ENCODE measurements around the gene TMTC1.
"Not testable (repeated sequence)": the region's sequence is repeated elsewhere in the genome, so short reads cannot be mapped to it uniquely, and the experiment has no call there.

TMTC1 gene

DNA sequence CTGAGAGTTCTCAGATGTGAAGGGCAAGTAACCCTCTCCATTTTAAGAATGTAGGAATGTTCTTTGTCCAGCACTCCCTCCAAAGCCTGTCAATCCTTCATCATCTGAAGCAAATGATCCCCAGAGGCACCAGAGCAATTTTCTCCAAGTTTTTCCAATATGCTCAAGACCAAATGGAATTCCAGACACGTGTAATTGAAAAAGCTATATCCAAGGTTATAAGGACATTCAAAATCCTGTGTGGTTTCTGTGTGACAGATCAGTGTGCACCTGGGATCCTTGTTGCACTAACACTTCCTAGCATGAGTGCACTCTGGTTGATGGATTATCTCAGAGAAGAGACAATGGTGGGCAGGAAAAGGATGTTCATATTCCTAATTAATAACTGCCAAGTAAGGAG, 220.7 kb downstream of the TMTC1 start:
- Histone ChIP-seq H3K27me3 (ENCODE audit: control insufficient read depth, insufficient read depth, low read length) (no peaks in the 10 kb centered on the region), H3K4me1 (ENCODE audit: control insufficient read depth, insufficient read depth, low read length) (no peaks in the 10 kb centered on the region), H3K9ac (ENCODE audit: low read length) (no peak overlapping the region), H3K36me3 (ENCODE audit: control insufficient read depth, insufficient read depth, low read length) (no peaks in the 10 kb centered on the region), H3K4me3 (ENCODE audit: low read length) (no peak overlapping the region), H3K27ac (ENCODE audit: low read depth, low read length) (no peak overlapping the region)

DNA sequence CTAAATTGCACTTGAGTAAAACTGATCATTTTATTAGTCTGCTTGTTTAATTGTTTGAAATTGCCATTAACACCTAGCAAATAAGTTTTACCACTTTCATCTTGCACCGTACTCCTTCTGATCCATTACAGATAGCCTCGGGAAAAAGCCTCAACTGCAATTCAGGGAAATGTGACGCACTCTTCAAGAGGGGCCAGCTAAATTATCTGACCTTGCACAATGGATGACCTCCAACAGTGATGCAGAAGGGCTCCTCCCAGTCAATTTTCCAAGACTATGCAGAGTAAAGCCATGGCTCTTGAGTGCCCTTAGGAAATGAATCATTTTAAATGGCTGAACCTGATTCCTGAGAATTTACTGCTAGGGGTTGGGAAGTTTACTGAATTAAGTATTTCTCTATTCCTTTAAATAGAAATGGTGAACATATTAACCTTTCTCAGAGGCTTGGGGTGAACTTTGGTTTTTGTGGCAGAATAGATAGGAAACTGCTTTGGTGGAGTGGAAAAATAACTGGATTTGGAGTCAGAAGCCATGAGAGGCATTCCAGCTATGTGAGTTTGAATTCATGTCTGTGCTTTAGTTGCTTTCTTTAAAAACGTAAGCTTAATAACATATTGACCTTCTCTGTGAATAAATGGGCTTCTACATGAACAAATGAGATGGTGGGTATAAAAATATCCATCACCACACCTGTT, 221.5 kb downstream of the TMTC1 start:
- Histone ChIP-seq H3K4me3 (ENCODE audit: low read length) (no peak overlapping the region), H3K36me3 (ENCODE audit: control insufficient read depth, insufficient read depth, low read length) (no peaks in the 10 kb centered on the region), H3K4me1 (ENCODE audit: control insufficient read depth, insufficient read depth, low read length) (no peaks in the 10 kb centered on the region), H3K9ac (ENCODE audit: low read length) (no peak overlapping the region), H3K27me3 (ENCODE audit: control insufficient read depth, insufficient read depth, low read length) (no peaks in the 10 kb centered on the region), H3K27ac (ENCODE audit: low read depth, low read length) (peak overlapping the region; percentile 39)

DNA sequence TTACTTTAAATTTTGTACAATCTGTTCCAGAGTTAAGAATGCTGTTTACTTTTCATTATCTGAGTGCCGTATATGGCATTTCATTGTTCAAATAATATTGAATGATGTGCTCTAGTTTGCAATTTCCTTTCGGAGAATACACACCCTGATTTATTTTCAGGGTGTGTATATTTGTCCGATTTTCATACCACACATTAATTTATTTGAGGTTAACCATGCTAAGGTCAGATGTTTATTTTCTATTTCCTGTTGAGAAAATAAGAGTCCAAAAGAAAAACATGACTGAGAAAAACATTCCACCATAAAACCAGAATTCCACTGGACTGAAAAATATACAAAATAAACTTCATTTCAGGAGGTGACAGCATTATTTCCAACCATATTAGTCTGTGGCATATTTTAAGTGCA, 222.1 kb downstream of the TMTC1 start:
- Histone ChIP-seq H3K27me3 (ENCODE audit: control insufficient read depth, insufficient read depth, low read length) (no peaks in the 10 kb centered on the region), H3K36me3 (ENCODE audit: control insufficient read depth, insufficient read depth, low read length) (no peaks in the 10 kb centered on the region), H3K4me3 (ENCODE audit: low read length) (no peak overlapping the region), H3K27ac (ENCODE audit: low read depth, low read length) (peak overlapping the region; percentile 39), H3K9ac (ENCODE audit: low read length) (no peak overlapping the region), H3K4me1 (ENCODE audit: control insufficient read depth, insufficient read depth, low read length) (no peaks in the 10 kb centered on the region)

DNA sequence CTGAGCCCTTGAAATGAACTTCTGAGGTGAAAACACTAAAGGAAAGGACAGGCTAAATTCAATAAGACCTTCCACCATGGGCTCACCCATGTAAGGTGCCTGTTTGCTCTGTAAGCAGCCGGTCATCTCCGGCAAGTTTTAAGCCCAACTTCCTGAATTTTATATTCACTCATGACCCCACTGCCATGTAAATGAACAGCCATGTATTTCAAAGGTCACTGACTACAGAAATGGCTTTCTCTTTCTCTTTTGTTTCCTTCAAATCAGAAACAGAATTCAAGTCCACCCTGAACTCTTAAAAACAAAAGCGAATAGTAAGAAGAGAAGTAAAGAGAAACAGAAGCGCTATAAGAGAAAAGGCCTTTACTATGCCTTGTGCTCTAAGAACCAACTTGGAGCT, 224.5 kb downstream of the TMTC1 start:
- Histone ChIP-seq H3K4me1 (ENCODE audit: control insufficient read depth, insufficient read depth, low read length) (no peaks in the 10 kb centered on the region), H3K27ac (ENCODE audit: low read depth, low read length) (no peak overlapping the region), H3K36me3 (ENCODE audit: control insufficient read depth, insufficient read depth, low read length) (no peaks in the 10 kb centered on the region), H3K4me3 (ENCODE audit: low read length) (no peak overlapping the region), H3K9ac (ENCODE audit: low read length) (no peak overlapping the region), H3K27me3 (ENCODE audit: control insufficient read depth, insufficient read depth, low read length) (no peaks in the 10 kb centered on the region)

DNA sequence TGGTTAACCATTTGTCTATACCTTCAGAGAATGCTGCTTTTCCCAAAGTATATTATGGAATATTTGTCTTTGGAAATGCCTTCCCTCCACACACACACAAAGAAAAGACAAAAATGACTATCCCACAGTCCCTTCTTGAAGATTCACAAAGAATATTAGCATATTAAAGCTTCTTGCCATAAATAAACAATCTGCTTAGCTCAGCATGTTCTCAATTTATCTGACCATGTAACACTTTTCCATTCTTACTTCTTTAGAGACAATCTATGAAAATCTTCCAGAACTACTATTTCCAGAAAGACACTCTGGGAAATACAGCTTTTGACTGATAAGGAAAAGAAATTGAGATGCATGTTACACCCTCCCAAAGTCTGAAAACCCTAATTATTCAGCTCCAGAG, 227.4 kb downstream of the TMTC1 start:
- Histone ChIP-seq H3K27me3 (ENCODE audit: control insufficient read depth, insufficient read depth, low read length) (no peaks in the 10 kb centered on the region), H3K36me3 (ENCODE audit: control insufficient read depth, insufficient read depth, low read length) (no peaks in the 10 kb centered on the region), H3K27ac (ENCODE audit: low read depth, low read length) (no peak overlapping the region), H3K4me3 (ENCODE audit: low read length) (no peak overlapping the region), H3K4me1 (ENCODE audit: control insufficient read depth, insufficient read depth, low read length) (no peaks in the 10 kb centered on the region), H3K9ac (ENCODE audit: low read length) (no peak overlapping the region)

- not testable (repeated sequence) for H3K27me3 ChIP-seq (ENCODE audit: control insufficient read depth, insufficient read depth, low read length); H3K4me1 ChIP-seq (ENCODE audit: control insufficient read depth, insufficient read depth, low read length); H3K4me3 ChIP-seq (ENCODE audit: low read length); H3K27ac ChIP-seq (ENCODE audit: low read depth, low read length); H3K9ac ChIP-seq (ENCODE audit: low read length); H3K36me3 ChIP-seq (ENCODE audit: control insufficient read depth, insufficient read depth, low read length)
Observed at GRCh38 chr12:29555451-29555850, 228.3 kb downstream of the TMTC1 start.

DNA sequence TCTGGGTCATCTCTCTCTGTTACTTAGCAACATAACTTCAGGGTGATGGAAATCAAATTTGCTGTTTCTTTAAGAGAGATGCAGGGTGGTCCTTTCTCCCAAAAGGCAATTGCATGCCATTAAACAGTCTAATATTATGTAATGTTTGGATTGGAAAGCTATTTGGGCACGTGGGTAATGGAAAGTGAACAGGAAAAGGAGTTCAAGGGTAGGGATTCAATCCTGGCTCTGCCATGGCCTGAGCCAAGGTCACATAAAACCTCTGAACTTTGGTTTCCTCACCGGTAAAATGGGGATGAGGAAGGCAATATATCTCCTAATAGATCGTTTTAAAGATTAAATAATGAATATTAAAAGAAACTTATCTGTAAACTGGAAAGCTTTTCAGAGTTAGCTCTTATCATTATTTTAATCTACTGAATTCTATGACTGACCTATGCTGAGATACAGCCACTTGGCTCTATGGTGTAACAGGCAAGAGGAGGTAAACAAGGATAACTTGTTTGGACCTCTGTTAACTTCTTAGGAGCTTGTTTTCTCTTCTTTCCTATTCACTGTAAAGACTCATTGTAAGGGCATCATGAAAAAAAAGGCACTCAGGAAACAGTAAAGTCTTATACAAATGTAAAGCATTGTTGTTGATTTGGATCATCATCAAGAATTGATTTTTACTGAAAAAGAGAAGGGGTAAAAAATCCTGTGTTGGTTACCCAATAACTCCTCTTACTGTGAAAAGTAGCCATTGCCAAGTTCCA, 230.6 kb downstream of the TMTC1 start:
- Histone ChIP-seq H3K27me3 (ENCODE audit: control insufficient read depth, insufficient read depth, low read length) (no peaks in the 10 kb centered on the region), H3K36me3 (ENCODE audit: control insufficient read depth, insufficient read depth, low read length) (no peaks in the 10 kb centered on the region), H3K4me1 (ENCODE audit: control insufficient read depth, insufficient read depth, low read length) (no peaks in the 10 kb centered on the region), H3K4me3 (ENCODE audit: low read length) (no peak overlapping the region), H3K27ac (ENCODE audit: low read depth, low read length) (no peak overlapping the region), H3K9ac (ENCODE audit: low read length) (no peak overlapping the region)

DNA sequence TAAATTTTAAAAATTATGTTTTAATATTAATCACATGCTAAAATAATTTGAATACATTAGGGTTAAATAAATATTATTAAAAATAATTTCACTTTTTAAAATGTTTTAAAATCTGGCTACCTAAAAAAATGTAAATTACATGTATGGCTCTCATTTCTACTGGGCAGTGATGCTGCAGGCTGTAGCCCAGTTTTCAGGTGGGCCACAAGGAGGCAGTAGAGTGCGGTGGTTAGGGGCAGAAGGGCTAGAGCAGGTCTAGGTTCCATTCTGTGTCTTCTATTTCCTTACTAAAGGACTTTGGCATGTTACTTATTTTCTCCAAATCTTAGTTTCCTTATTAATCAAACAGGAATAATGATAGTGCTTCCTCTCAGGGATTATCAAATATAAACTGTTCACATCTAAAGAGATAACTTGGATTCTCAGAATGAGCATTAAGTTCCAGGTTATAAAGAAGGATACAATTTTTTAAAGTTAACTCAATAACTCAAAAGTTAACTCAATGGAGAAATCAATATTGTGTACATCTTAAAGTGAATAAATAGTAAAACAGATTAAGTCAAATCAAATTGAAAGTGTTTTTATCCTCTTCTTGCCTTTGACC, 231.3 kb downstream of the TMTC1 start:
- Histone ChIP-seq H3K4me1 (ENCODE audit: control insufficient read depth, insufficient read depth, low read length) (no peaks in the 10 kb centered on the region), H3K36me3 (ENCODE audit: control insufficient read depth, insufficient read depth, low read length) (no peaks in the 10 kb centered on the region), H3K27me3 (ENCODE audit: control insufficient read depth, insufficient read depth, low read length) (no peaks in the 10 kb centered on the region), H3K27ac (ENCODE audit: low read depth, low read length) (no peak overlapping the region), H3K4me3 (ENCODE audit: low read length) (no peak overlapping the region), H3K9ac (ENCODE audit: low read length) (no peak overlapping the region)

GRCh38 chr12:29551812-29552211, 231.9 kb downstream of the TMTC1 start:
- no peaks in the 10 kb centered on the region for H3K36me3 ChIP-seq (ENCODE audit: control insufficient read depth, insufficient read depth, low read length)
- no peak overlapping the region for H3K27ac ChIP-seq (ENCODE audit: low read depth, low read length)

DNA sequence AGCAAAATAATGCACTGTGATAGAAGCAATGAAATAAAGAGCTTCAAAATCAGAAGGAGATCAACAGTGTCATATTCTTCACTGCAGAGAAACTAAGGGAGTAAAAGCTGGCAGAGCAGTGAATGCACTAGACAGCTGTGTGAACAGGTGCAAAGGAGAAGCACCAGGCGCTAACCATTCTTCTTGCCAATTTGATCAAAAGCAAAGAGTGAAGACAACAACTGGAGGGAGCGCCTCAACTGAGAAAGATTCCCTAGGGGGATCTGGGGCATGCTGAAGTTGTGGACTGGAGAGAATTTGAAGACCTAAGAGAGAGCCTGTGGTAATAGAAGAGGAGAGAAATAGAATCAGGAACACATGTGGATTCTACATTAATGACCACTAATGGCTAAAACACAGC, 235.9 kb downstream of the TMTC1 start:
- Histone ChIP-seq H3K9ac (ENCODE audit: low read length) (no peak overlapping the region), H3K27me3 (ENCODE audit: control insufficient read depth, insufficient read depth, low read length) (no peaks in the 10 kb centered on the region), H3K4me1 (ENCODE audit: control insufficient read depth, insufficient read depth, low read length) (no peaks in the 10 kb centered on the region), H3K27ac (ENCODE audit: low read depth, low read length) (no peak overlapping the region), H3K36me3 (ENCODE audit: control insufficient read depth, insufficient read depth, low read length) (no peaks in the 10 kb centered on the region), H3K4me3 (ENCODE audit: low read length) (no peak overlapping the region)

More at GRCh38 chr12:29551812-29552211, 231.9 kb downstream of the TMTC1 start:
- no peak overlapping the region for H3K4me3 ChIP-seq (ENCODE audit: low read length)
- H3K9ac ChIP-seq (ENCODE audit: low read length), result no peak overlapping the region
- H3K27me3 ChIP-seq (ENCODE audit: control insufficient read depth, insufficient read depth, low read length), result no peaks in the 10 kb centered on the region
- no peaks in the 10 kb centered on the region for H3K4me1 ChIP-seq (ENCODE audit: control insufficient read depth, insufficient read depth, low read length)

DNA sequence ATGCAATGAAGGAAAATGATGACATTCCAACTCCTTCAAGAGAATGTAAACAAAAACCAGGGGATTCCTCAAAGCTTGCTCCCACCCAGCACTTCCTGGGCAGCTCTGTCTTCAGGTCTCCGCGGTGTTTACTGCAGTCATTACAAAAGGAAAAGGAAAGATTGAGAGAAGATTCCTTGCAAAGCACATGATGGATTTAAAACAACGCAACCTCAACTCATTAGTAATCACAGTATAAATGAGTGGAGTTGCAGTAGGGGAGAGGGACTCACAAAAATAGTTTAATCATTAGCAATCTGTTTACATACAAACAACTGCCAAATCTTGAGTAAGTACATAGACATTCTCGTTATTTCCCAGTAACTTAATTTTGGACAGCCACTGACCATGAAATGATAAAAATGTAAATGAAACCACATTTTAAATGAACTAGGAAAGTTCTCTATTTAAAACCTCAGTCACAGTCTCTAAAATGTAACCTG, 236.6 kb downstream of the TMTC1 start:
- Histone ChIP-seq H3K27me3 (ENCODE audit: control insufficient read depth, insufficient read depth, low read length) (no peaks in the 10 kb centered on the region), H3K4me3 (ENCODE audit: low read length) (no peak overlapping the region), H3K9ac (ENCODE audit: low read length) (no peak overlapping the region), H3K27ac (ENCODE audit: low read depth, low read length) (no peak overlapping the region), H3K4me1 (ENCODE audit: control insufficient read depth, insufficient read depth, low read length) (no peaks in the 10 kb centered on the region), H3K36me3 (ENCODE audit: control insufficient read depth, insufficient read depth, low read length) (no peaks in the 10 kb centered on the region)

GRCh38 chr12:29546000-29546399, 237.7 kb downstream of the TMTC1 start:
- Histone ChIP-seq H3K4me1 (ENCODE audit: control insufficient read depth, insufficient read depth, low read length) (no peaks in the 10 kb centered on the region), H3K27me3 (ENCODE audit: control insufficient read depth, insufficient read depth, low read length) (no peaks in the 10 kb centered on the region), H3K9ac (ENCODE audit: low read length) (no peak overlapping the region), H3K36me3 (ENCODE audit: control insufficient read depth, insufficient read depth, low read length) (no peaks in the 10 kb centered on the region), H3K27ac (ENCODE audit: low read depth, low read length) (no peak overlapping the region), H3K4me3 (ENCODE audit: low read length) (no peak overlapping the region)
